GM19463 (cell line): ENCODE data around the gene LOXL4.

Experiments used
- ATAC-seq: cut with Tn5 transposase; IDR thresholded peaks from one replicate; pipeline ENCODE4 v1.9.1; 2021; ENCODE audit warnings: mild to moderate bottlenecking, moderate library complexity; ENCODE audit not compliant: unreplicated experiment

LOXL4 gene

DNA sequence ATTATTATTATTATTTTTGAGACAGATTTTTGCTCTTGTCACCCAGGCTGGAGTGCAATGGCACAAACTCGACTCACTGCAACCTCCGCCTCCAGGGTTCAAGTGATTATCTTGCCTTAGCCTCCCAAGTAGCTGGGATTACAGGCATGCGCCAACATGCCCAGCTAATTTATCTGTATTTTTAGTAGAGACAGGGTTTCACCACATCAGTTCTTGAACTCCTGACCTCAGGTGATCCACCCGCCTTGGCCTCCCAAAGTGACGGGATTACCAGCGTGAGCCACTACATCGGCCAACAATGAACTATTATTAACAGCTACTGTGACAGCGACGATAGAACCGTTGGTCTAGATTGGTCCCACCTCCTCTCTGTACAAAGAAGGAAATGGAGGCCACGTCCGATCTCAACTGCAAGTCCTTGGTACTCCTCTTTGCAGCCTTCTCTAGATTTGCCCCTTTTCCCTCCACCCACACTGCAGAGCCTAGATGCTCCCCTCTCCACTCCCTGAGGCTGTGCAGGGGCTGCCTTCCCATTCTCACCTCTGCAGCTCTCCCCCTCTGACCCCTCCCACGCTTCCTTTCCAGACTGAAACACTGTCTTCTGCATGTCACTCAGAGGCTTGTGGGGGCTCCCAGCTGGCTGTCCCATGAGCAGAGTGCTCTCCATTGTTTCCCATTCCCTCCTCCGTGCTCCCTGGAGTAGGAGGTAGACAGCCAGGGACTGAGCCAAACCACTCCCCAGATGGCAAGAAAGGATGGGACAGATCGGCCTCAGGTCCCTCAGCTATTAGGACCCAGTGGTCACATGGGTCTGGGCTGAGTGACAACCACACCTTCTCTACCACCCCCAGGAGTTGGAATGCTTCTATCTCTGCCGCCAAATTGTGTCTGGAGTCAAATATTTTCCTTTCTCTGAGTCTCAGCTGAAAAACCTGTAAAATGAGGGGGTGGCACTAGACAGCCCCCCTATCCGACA is 2.3 kb downstream of the LOXL4 start:
- ATAC-seq: no peak

GRCh38 chr10:98264378-98265065 is 3.5 kb downstream of the LOXL4 start:
- ATAC-seq: no peak

DNA sequence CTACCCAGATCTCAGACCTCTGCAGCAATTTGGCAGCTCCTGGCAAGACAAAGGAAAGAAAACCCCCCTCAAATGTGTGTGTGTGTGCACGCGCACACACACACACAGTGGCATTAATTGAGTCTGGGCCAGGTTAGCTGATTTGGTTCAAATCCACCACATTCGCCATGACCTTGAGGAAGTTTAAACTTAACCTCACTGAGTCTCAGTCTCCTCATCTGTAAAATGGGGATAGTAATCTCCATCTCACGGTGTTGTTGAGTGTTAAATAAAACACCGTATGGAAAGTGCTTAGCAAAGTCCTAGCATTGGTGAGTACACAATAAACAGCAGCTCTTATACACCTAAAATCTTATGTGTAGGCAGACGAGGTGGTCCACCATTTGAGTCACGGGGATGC is 4.9 kb downstream of the LOXL4 start:
- ATAC-seq: no peak

GRCh38 chr10:98262571-98262970 is 5.4 kb downstream of the LOXL4 start:
- no peak for ATAC-seq

DNA sequence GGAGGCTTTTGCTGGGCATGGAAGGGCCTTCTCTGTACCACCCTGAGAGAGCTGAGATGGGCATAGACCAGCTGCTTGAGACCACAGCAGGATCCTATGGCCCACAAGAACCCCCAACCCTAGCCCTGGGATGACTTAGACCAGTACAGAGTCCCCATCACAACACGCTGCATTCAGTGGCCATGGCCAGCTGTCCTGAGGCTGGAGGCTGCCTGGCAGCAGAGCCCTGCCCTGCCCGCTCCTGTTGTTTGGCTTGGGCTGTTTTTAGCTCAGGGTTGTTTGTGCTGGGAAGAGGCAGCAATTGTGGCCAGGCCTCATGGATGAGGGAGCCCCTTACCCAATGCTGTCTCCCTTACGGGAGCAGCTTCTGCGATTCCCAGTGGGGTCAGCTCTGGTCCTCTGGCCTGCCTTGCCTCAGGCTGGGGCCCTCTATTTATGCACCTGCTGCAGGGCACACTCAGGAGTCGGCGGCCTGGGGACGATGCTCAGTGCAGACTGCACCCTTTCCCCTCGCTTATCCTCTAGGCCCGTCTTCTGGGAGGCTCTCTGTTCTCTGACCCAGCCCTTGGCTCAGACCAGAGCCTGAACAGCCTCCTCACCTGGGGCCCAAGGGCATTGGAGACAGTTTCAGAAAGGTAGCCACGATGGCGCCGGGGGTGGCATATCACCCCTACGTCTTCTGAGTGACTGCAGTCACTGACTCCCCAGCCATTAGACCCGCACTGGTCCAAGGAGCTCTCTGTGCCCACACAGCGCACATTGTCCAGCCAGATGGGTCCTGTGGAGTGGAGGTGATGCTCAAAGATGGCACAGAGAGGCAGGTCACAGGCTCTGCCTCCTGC is 6.3 kb downstream of the LOXL4 start:
- no peak for ATAC-seq

DNA sequence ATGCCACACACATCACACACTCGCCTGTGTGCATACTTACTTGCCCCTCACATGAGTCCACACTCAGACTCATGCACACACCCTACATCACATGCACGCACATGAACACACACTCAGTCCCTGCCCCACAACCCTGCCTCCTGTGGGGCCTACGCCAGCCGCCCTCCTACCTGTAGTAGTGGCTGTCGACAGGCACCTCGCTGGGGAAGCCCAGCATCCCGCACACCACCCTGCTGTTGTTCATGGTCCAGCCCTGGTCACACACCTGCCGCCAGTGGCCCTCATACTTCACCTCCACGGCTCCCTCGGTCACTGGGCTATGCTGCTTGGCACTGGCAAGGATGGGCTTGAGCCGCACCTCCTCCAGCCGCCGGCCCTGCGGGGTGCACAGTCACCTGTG is 7.2 kb downstream of the LOXL4 start:
- ATAC-seq: no peak

- ATAC-seq: no peak
These were observed 7.6 kb downstream of the LOXL4 start for GRCh38 chr10:98260350-98260749.

GRCh38 chr10:98259606-98260315 is 8.2 kb downstream of the LOXL4 start:
- ATAC-seq: no peak

- no peak for ATAC-seq
These were observed 9.1 kb downstream of the LOXL4 start for GRCh38 chr10:98258683-98259454.

GRCh38 chr10:98257961-98258360 is 10.0 kb downstream of the LOXL4 start:
- ATAC-seq: no peak

GRCh38 chr10:98257198-98257597 is 10.8 kb downstream of the LOXL4 start:
- ATAC-seq: no peak

- ATAC-seq: no peak
These were observed 11.3 kb downstream of the LOXL4 start for GRCh38 chr10:98256692-98257091.

DNA sequence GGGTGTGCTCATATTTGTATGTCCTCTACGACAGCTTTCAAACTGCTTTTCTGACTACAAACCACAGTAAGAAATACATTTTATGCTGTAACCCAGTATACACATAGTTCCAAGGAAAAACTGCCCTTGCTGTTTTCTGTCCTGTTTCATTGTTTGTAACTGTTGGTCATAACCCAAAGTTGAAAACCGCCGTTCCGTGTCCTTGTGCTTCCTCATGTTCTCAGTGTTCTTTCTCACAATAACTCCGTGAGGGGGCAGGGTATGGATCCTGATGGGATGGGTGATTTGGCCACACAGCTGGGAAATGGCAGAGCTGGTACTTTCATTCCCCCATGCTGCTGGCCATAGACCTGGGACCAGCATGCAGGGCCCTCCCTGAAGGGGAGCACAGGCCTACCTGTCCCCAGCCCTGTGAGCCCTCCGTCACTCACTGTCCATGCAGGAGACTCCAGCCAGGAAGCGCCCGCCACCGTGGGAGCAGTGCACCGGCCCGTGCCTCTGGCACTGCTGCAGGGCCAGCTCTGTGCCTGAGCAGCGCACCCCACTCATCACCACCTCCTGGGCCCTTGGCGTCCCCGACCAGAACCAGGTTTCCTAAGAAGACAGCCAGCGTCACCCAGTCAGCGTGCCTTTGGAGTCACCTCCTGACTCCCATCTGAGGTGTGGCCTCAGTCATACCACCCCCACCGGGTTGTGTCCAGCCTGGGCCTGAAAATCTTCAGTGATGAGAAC is 12.7 kb downstream of the LOXL4 start:
- no peak for ATAC-seq

GRCh38 chr10:98254234-98254974 is 13.6 kb downstream of the LOXL4 start:
- ATAC-seq: no peak

DNA sequence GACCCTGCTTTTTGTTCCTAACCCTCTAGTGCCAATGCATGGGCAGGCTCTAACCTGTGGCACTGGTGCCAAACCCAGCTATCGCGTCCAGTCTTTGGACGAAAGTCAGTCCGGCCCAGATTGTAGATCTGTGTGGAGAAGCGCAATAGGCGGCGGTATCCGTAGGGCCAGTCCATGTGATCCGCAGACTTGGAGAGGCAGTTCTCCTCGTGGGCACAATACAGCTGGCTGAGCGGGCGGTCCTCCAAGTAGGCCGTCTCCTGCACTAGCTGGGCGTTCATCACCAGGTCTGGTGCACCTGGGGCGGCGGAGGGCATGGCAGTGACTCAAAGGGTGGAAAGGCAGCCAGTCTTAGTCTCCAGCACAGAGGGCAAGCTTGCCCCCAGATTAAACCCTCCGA is 14.5 kb downstream of the LOXL4 start:
- ATAC-seq: no peak

GRCh38 chr10:98252464-98252863 is 15.5 kb downstream of the LOXL4 start:
- no peak for ATAC-seq

DNA sequence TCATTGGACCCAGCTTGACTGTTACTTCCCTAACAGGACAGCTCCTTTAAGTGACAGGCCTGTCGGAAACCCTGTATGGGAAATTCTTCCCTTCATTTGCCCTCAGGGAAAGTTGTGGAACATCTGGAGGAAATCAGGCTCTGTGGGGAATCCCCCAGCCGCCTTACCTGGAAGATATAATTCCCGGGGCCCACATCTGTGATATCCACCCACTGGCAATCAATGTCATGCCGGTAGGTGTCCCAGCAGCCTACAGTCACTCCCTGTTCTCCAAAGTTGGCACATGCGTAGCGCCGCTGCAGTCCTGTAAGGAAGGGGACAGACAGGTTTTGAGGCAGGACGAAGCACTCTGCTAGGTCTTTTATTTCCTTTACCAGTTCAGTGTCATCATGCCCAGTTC is 16.6 kb downstream of the LOXL4 start:
- ATAC-seq: no peak

DNA sequence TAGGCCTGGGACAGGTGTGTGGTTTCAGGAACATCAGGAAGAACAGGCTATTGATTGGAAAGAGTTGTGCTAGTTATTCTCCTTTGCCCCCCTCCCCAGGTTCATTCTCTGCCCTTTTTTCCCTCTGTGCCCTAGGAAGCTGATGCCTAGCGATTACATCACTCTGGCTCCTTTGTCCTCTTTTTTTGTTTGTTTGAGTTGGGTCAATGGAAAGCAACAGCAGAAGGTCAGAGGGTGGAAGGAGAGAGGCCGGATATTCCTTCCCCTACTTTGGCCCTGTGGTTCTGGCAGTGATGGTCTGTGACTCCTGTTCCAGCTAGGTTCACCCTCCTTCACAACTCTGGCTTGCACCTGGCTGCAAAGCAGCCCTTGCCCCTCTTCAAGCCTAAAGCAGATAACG is 18.9 kb downstream of the LOXL4 start:
- no peak for ATAC-seq

- no peak for ATAC-seq
These were observed 20.0 kb downstream of the LOXL4 start for GRCh38 chr10:98248018-98248417.
